HepG2 (cell line): ENCODE results near the gene GTF2F2. TPM values are rescaled to one million over a fixed set of nuclear protein-coding genes. Genes with fewer than 3 reads are reported as not detected.

Experiments
- ATAC-seq: fragments of 200-7000 bp; cut with Tn5 transposase; 3 replicates; pipeline ENCODE4 v1.9.1; 2020; ENCODE audit warnings: mild to moderate bottlenecking, moderate library complexity
- BruUV-seq: library from RNA; stranded (reverse); fragments of 400-500 nt; replicated peaks from 2 replicates; lab custom pipeline; 2021; lab: Mats Ljungman, UMichigan
- CTCF ChIA-PET: fragments of 300-600 bp; formaldehyde crosslinking; extraction: SDS; loops from one replicate; lab custom pipeline; 2021; ENCODE audit warnings: low total read pairs, inconsistent platforms, low intra/inter-chr PET ratio; lab: Yijun Ruan, JAX
- POLR2A ChIA-PET: fragments of 350-600 bp; sonication (Branson Sonifier 250); formaldehyde crosslinking; loops from one replicate; lab custom pipeline; 2020; ENCODE audit warnings: antibody characterized with exemption, inconsistent platforms; lab: Yijun Ruan, JAX
- DNase-seq: peaks from one replicate; pipeline ENCODE4 v3.0.0-alpha.2; 2015; ENCODE audit warnings: low spot score
- FAIRE-seq: peaks from 3 replicates; lab custom pipeline; 2011; peaks lifted over from hg19 to GRCh38; lab: Jason Lieb, UNC
- H2AFZ ChIP-seq: one replicate; pipeline ENCODE4 v1.6.1; 2011; ENCODE audit warnings: low read length, inconsistent platforms
- H3K27ac ChIP-seq: fragments of 300-600 bp; 3 replicates; pipeline ENCODE4 v1.8.0; 2011; ENCODE audit warnings: mixed run types, mild to moderate bottlenecking, mixed read lengths, low read length, inconsistent platforms; ENCODE audit not compliant: insufficient read depth; ENCODE audit errors: extremely low read length
- H3K27me3 ChIP-seq, 2 experiments: fragments of 200-600 bp in 1 of 2; 2 replicates in 1 of 2; 3 replicates in 1 of 2; pipeline versions ENCODE4 v1.6.0 to v1.8.0; 2011; ENCODE audit warnings: low read length in 2 of 2, mild to moderate bottlenecking in 2 of 2, moderate library complexity in 2 of 2, inconsistent platforms in 1 of 2; ENCODE audit not compliant: insufficient read depth in 2 of 2, control insufficient read depth in 1 of 2
- H3K36me3 ChIP-seq, 2 experiments: fragments of 200-600 bp in 1 of 2; replicated peaks in 1 of 2; 2 replicates in 1 of 2; 3 replicates in 1 of 2; pipeline versions ENCODE4 v1.5.1 to v1.8.0; 2011; ENCODE audit warnings: low read length in 2 of 2, inconsistent platforms in 1 of 2; ENCODE audit not compliant: insufficient read depth in 2 of 2, control insufficient read depth in 1 of 2
- H3K4me1 ChIP-seq: 2 replicates; pipeline ENCODE4 v1.5.1; 2012; ENCODE audit warnings: low read length, inconsistent platforms; ENCODE audit not compliant: insufficient read depth
- H3K4me2 ChIP-seq: 2 replicates; pipeline ENCODE4 v1.6.0; 2011; ENCODE audit warnings: low read depth, low read length, inconsistent platforms
- H3K4me3 ChIP-seq, 3 experiments: fragments of 200-600 bp in 1 of 3; sonication (generic), shearing (Covaris generic) in 1 of 3; replicated peaks in 1 of 3; 2 replicates each; pipeline ENCODE4 v1.5.1; 2011 to 2016; ENCODE audit warnings: low read length in 3 of 3, inconsistent platforms in 2 of 3, low read depth in 2 of 3, mild to moderate bottlenecking in 2 of 3, control low read depth in 1 of 3, mixed read lengths in 1 of 3; ENCODE audit not compliant: insufficient read depth in 1 of 3
- H3K79me2 ChIP-seq: one replicate; pipeline ENCODE4 v1.6.1; 2011; ENCODE audit warnings: low read length, inconsistent platforms; ENCODE audit not compliant: insufficient read depth
- H3K9ac ChIP-seq: 2 replicates; pipeline ENCODE4 v1.6.0; 2011; ENCODE audit warnings: mild to moderate bottlenecking, low read depth, low read length, inconsistent platforms; ENCODE audit not compliant: insufficient read depth
- H3K9me3 ChIP-seq: 2 replicates; pipeline ENCODE4 v1.5.1; 2012; ENCODE audit warnings: mild to moderate bottlenecking, low read length
- H4K20me1 ChIP-seq: 2 replicates; pipeline ENCODE4 v1.6.0; 2011; ENCODE audit warnings: inconsistent platforms, mild to moderate bottlenecking, low read length, moderate library complexity; ENCODE audit not compliant: insufficient read depth
- HOXA9 ChIP-seq: sonication (generic); formaldehyde crosslinking; IDR thresholded peaks from 2 replicates; pipeline ENCODE4 v1.8.1; 2022; ENCODE audit warnings: missing genetic modification reagents, mild to moderate bottlenecking, moderate library complexity, borderline replicate concordance
- IRF2 ChIP-seq: IDR thresholded peaks from 2 replicates; pipeline ENCODE4 v1.6.1; 2018; ENCODE audit warnings: missing genetic modification reagents, missing compliant biosample characterization
- KAT8 ChIP-seq: IDR thresholded peaks from 2 replicates; pipeline ENCODE4 v1.6.1; 2016; ENCODE audit warnings: missing genetic modification reagents, missing compliant biosample characterization
- KLF15 ChIP-seq: sonication (generic); formaldehyde crosslinking; IDR thresholded peaks from 2 replicates; pipeline ENCODE4 v1.8.1; 2023; ENCODE audit warnings: borderline replicate concordance, mild to moderate bottlenecking, inconsistent platforms, missing genetic modification reagents, mixed read lengths
- KMT2B ChIP-seq: IDR thresholded peaks from 2 replicates; pipeline ENCODE4 v1.6.1; 2016; ENCODE audit warnings: missing genetic modification reagents, missing compliant biosample characterization
- MAFG ChIP-seq: sonication (generic); formaldehyde crosslinking; IDR thresholded peaks from 2 replicates; pipeline ENCODE4 v1.5.1; 2020; ENCODE audit warnings: mild to moderate bottlenecking, missing genetic modification reagents
- MIER3 ChIP-seq: IDR thresholded peaks from 2 replicates; pipeline ENCODE4 v1.6.1; 2016; ENCODE audit warnings: missing compliant biosample characterization, borderline replicate concordance
- POLR2AphosphoS5 ChIP-seq: IDR thresholded peaks from 2 replicates; pipeline ENCODE4 v1.6.1; 2012; ENCODE audit warnings: low read depth, low read length
- POLR2G ChIP-seq: fragments of 200-400 bp; formaldehyde crosslinking; IDR thresholded peaks from 2 replicates; pipeline ENCODE4 v1.6.1; 2018; ENCODE audit warnings: mild to moderate bottlenecking, low read depth, low read length, moderate library complexity
- SETDB1 ChIP-seq: sonication (generic); formaldehyde crosslinking; IDR thresholded peaks from 2 replicates; pipeline ENCODE4 v1.5.1; 2020; ENCODE audit warnings: missing genetic modification reagents, mild to moderate bottlenecking, borderline replicate concordance
- SMAD1 ChIP-seq: sonication (generic); formaldehyde crosslinking; IDR thresholded peaks from 2 replicates; pipeline ENCODE4 v1.4.0; 2020; ENCODE audit warnings: missing genetic modification reagents, low read depth, mild to moderate bottlenecking, borderline replicate concordance
- TAF1 ChIP-seq: sonication (generic); formaldehyde crosslinking; IDR thresholded peaks from 2 replicates; pipeline ENCODE4 v1.4.0; 2020; ENCODE audit warnings: missing genetic modification reagents
- YY1 ChIP-seq: IDR thresholded peaks from 2 replicates; pipeline ENCODE4 v1.6.1; 2011; ENCODE audit warnings: low read length, low read depth, moderate library complexity, mild to moderate bottlenecking; ENCODE audit not compliant: insufficient read depth, insufficient replicate concordance
- ZNF160 ChIP-seq: sonication (generic); formaldehyde crosslinking; IDR thresholded peaks from 2 replicates; pipeline ENCODE4 v1.8.0; 2022; ENCODE audit warnings: mild to moderate bottlenecking, inconsistent platforms, missing genetic modification reagents
- ZNF367 ChIP-seq: sonication (generic); formaldehyde crosslinking; IDR thresholded peaks from 2 replicates; pipeline ENCODE4 v1.4.0; 2020; ENCODE audit warnings: missing genetic modification reagents, borderline replicate concordance
- ZNF615 ChIP-seq: sonication (generic); formaldehyde crosslinking; IDR thresholded peaks from 2 replicates; pipeline ENCODE4 v1.5.0; 2020; ENCODE audit warnings: mild to moderate bottlenecking, missing genetic modification reagents, borderline replicate concordance
- ZNF850 ChIP-seq: sonication (generic); formaldehyde crosslinking; conservative IDR thresholded peaks from 2 replicates; pipeline ENCODE4 v1.9.0; 2021; ENCODE audit warnings: mild to moderate bottlenecking, missing genetic modification reagents
- WGBS: methylation state at CpG from one replicate; pipeline ENCODE4 v1.1.6; 2017; ENCODE audit warnings: low lambda C conversion rate; 5-methylcytosine and 5-hydroxymethylcytosine counted together
- in situ Hi-C: cut with HindIII; loops from 2 replicates; pipeline ENCODE4 v1.10.0; 2017; ENCODE audit warnings: low pct_unique_long_range_greater_than_20kb; ENCODE audit not compliant: extremely low pct_ligation_motif_present
- intact Hi-C: fragments of 100-400 bp; cut with micrococcal nuclease; formaldehyde crosslinking; loops from one replicate; pipeline ENCODE4 v1.10.0; 2022; ENCODE audit not compliant: unreplicated experiment
- polyA plus RNA-seq, 8 experiments: library from polyadenylated mRNA; depleted of rRNA in 3 of 8; stranded (reverse) in 7 of 8; unstranded in 1 of 8; fragments of >200 nt; fragmentation: Illumina TruSeq in 4 of 8; extraction: Trizol in 4 of 8; gene quantifications; 2 replicates each; pipeline versions ENCODE4 v1.2.1 to v1.2.3, GENCODE V29; 2011 to 2016; ENCODE audit warnings: low read depth in 4 of 8, missing spikeins in 1 of 8, mixed read lengths in 1 of 8; ENCODE audit not compliant: insufficient read depth in 1 of 8
- total RNA-seq, 5 experiments: library from RNA; depleted of rRNA; stranded (reverse); fragments of >200 nt; fragmentation: Illumina TruSeq; extraction: Trizol; gene quantifications; 2 replicates each; pipeline ENCODE4 v1.2.3, GENCODE V29; 2016; ENCODE audit warnings: low read depth in 1 of 5
- TF ChIP-seq, protein P1 (sequence below): sonication (generic); formaldehyde crosslinking; IDR thresholded peaks from 2 replicates; pipeline ENCODE4 v1.4.0; 2020; ENCODE audit warnings: mild to moderate bottlenecking, missing genetic modification reagents

The GTF2F2 gene
- total and polyA plus RNA-seq, 2 of the 13 experiments (the other 11 are each of a cell fraction or from before 2014, with no cell fraction given), result 10.6 to 32.8 TPM

DNA sequence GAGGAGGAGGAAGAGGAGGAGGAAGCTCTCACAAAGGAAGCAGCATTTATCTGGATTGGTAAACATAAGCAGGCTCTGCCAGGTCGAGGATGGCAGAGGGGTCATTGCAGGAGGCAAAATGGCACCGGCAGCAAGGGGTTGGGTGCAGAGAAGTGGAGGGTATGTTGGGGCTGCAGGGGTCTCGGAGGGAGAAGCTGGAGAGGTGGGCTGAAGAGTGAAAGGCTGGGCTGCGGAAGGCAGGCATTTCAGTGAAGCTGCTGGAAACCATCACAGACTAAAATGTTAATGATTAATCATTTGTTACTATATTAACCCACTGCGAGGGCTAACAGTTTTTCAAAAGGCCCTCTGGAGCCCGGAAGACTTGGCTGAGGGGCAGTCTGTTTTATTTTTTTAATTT lies 196.0 kb downstream of the GTF2F2 start:
- ATAC-seq (peak; percentile 77), FAIRE-seq (peak; percentile 12), DNase-seq (no peak)
- Histone ChIP-seq H3K4me3 (peak overlapping the region; percentile 49 to 73 (median 71)), H3K4me2 (peak overlapping the region; percentile 94), H3K4me1 (peaks cover 33% of the 10 kb centered on the region), H3K79me2 (no peaks in the 10 kb centered on the region), H3K27ac (peak overlapping the region; percentile 62), H3K9me3 (no peaks in the 10 kb centered on the region), H3K36me3 (no peaks in the 10 kb centered on the region), H2AFZ (no peak overlapping the region), H3K27me3 (no peaks in the 10 kb centered on the region; a peak in 1 of 5 replicates), H3K9ac (peak overlapping the region; percentile 60), H4K20me1 (no peaks in the 10 kb centered on the region)
- 4% methylated on average over 6 of the region's 6 CpGs for WGBS
- ChIA-PET POLR2A (interaction anchor here (0.6 to 2.2 kb wide), 6 partner anchors 9 to 163 kb away, joined by 3 to 19 read pairs (median 6); partner anchors contain the start of gene TPT1), CTCF (no interaction called here)
- no TSS peak for BruUV-seq
- intact Hi-C loops (no loop called here), in situ Hi-C loops (no loop called here)
- TF ChIP-seq POLR2G (peak; percentile 51; the same call in 1 of the 2 replicates), SMAD1 (CRISPR knock-in tag) (no peak), YY1 (peak; percentile 54), ZNF850 (CRISPR knock-in tag) (no peak), ZNF367 (CRISPR knock-in tag) (no peak), ZNF160 (CRISPR knock-in tag) (no peak), IRF2 (CRISPR knock-in tag) (no peak), POLR2AphosphoS5 (peak; percentile 53; the same call in 1 of the 2 replicates), TAF1 (CRISPR knock-in tag) (peak; percentile 42; the same call in 1 of the 2 replicates), ZNF615 (CRISPR knock-in tag) (no peak), KLF15 (CRISPR knock-in tag) (no peak), KAT8 (CRISPR knock-in tag) (peak; percentile 51; the same call in 1 of the 2 replicates), SETDB1 (CRISPR knock-in tag) (no peak), KMT2B (CRISPR knock-in tag) (no peak), MIER3 (no peak), MAFG (no peak), HOXA9 (CRISPR knock-in tag) (no peak)
- TF ChIP-seq, protein P1, sequence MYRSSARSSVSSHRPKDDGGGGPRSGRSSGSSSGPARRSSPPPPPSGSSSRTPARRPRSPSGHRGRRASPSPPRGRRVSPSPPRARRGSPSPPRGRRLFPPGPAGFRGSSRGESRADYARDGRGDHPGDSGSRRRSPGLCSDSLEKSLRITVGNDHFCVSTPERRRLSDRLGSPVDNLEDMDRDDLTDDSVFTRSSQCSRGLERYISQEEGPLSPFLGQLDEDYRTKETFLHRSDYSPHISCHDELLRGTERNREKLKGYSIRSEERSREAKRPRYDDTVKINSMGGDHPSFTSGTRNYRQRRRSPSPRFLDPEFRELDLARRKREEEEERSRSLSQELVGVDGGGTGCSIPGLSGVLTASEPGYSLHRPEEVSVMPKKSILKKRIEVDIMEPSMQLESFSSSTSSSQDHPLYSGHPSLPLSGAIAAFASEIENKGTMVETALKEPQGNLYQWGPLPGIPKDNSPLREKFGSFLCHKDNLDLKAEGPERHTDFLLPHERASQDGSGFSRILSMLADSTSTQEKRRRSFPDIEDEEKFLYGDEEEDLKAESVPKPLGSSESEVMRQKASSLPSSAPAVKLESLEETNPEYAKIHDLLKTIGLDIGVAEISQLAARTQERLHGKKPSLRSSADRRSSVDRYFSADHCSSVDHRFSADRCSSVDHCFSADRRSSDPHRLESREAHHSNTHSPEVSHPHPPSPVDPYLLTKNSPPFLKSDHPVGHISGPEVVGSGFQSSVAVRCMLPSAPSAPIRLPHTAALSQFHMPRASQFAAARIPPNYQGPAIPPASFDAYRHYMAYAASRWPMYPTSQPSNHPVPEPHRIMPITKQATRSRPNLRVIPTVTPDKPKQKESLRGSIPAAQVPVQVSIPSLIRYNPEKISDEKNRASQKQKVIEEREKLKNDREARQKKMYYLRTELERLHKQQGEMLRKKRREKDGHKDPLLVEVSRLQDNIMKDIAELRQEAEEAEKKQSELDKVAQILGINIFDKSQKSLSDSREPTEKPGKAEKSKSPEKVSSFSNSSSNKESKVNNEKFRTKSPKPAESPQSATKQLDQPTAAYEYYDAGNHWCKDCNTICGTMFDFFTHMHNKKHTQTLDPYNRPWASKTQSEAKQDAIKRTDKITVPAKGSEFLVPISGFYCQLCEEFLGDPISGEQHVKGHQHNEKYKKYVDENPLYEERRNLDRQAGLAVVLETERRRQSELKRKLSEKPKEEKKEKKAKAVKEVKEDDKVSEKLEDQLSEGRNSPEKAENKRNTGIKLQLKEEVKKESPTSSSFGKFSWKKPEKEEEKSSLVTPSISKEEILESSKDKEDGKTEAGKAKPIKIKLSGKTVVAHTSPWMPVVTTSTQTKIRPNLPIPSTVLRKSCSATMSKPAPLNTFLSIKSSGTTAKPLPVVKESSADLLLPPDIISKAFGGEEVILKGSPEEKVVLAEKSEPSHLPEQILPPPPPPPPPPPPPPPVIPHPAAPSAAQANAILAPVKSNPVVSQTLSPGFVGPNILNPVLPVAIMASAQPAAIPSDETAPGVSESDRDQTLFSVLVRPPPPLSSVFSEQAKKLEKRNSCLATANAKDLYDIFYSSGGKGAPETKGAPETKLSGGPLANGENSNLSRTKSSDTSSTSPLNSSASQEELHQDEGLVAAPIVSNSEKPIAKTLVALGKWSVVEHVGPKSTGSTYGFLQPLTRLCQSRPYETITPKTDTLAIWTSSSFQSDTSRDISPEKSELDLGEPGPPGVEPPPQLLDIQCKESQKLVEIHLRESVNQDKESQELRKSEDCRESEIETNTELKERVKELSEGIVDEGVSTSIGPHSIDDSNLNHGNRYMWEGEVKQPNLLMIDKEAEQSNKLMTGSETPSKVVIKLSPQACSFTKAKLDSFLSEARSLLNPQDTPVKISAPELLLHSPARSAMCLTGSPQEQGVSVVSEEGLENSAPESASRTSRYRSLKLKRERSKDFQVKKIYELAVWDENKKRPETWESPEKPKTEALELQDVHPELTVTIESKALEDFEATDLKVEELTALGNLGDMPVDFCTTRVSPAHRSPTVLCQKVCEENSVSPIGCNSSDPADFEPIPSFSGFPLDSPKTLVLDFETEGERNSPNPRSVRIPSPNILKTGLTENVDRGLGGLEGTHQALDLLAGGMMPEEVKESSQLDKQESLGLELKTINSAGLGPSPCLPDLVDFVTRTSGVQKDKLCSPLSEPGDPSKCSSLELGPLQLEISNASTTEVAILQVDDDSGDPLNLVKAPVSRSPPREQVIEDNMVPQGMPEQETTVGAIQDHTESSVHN (CRISPR knock-in tag), result no peak
